ENCODE results near the gene GAS7. TPM values are rescaled to one million over a fixed set of nuclear protein-coding genes. Genes with fewer than 3 reads are reported as not detected.

The GAS7 gene
- total and polyA plus RNA-seq, 2 experiments from 2014 or later = 25.8 to 27.3 TPM

GRCh38 chr17:10147761-10148415, 50.5 kb downstream of the GAS7 start:
- H4K20me1 ChIP-seq (ENCODE audit: insufficient read depth, poor library complexity, severe bottlenecking) = no peaks in the 10 kb centered on the region
- no peak overlapping the region for H3K4me2 ChIP-seq
- peaks cover 15% of the 10 kb centered on the region for H3K4me1 ChIP-seq (ENCODE audit: insufficient read depth)
- H3K36me3 ChIP-seq (replicated peaks; ENCODE audit: insufficient read depth, low read depth) = no peaks in the 10 kb centered on the region
- H3K9me2 ChIP-seq (replicated peaks; ENCODE audit: insufficient read depth) = no peaks in the 10 kb centered on the region
- H3K9me3 ChIP-seq (ENCODE audit: low read depth) = no peaks in the 10 kb centered on the region
- H3K27me3 ChIP-seq = no peaks in the 10 kb centered on the region
- peaks cover 28% of the 10 kb centered on the region for H3K79me2 ChIP-seq
- no peak for DNase-seq (ENCODE audit: low spot score)
- H2AFZ ChIP-seq = no peak overlapping the region
- TF ChIP-seq CTCF (IDR thresholded peaks at IDR 0.05; ENCODE audit: poor library complexity) (no peak), EZH2 (IDR thresholded peaks at IDR 0.05; ENCODE audit: borderline replicate concordance) (no peak), EZH2phosphoT487 (IDR thresholded peaks at IDR 0.05; ENCODE audit: low read depth, severe bottlenecking, unreplicated experiment) (no peak)
- H3K27ac ChIP-seq = peak overlapping the region; percentile 49
- WGBS (ENCODE audit: low lambda C conversion rate, missing lambda C conversion rate) = 86% methylated on average over 8 of the region's 8 CpGs
- H3K4me3 ChIP-seq = no peak overlapping the region

GRCh38 chr17:10147040-10147439, 51.4 kb downstream of the GAS7 start:
- no peak overlapping the region for H2AFZ ChIP-seq
- no peaks in the 10 kb centered on the region for H3K9me3 ChIP-seq (ENCODE audit: low read depth)
- H3K4me1 ChIP-seq (ENCODE audit: insufficient read depth) = peaks cover 15% of the 10 kb centered on the region
- H3K9me2 ChIP-seq (replicated peaks; ENCODE audit: insufficient read depth) = no peaks in the 10 kb centered on the region
- H3K27me3 ChIP-seq = no peaks in the 10 kb centered on the region
- WGBS (ENCODE audit: low lambda C conversion rate, missing lambda C conversion rate) = 60% methylated on average over 4 of the region's 4 CpGs
- no peaks in the 10 kb centered on the region for H4K20me1 ChIP-seq (ENCODE audit: insufficient read depth, poor library complexity, severe bottlenecking)
- H3K4me3 ChIP-seq = no peak overlapping the region
- H3K36me3 ChIP-seq (replicated peaks; ENCODE audit: insufficient read depth, low read depth) = no peaks in the 10 kb centered on the region
- H3K79me2 ChIP-seq = peaks cover 28% of the 10 kb centered on the region
- TF ChIP-seq CTCF (IDR thresholded peaks at IDR 0.05; ENCODE audit: poor library complexity) = no peak
- TF ChIP-seq EZH2 (IDR thresholded peaks at IDR 0.05; ENCODE audit: borderline replicate concordance) = no peak
- TF ChIP-seq EZH2phosphoT487 (IDR thresholded peaks at IDR 0.05; ENCODE audit: low read depth, severe bottlenecking, unreplicated experiment) = no peak
- H3K4me2 ChIP-seq = peak overlapping the region; percentile 28
- DNase-seq (ENCODE audit: low spot score) = no peak
- H3K27ac ChIP-seq = peak overlapping the region; percentile 49

- TF ChIP-seq CTCF (IDR thresholded peaks at IDR 0.05; ENCODE audit: poor library complexity) = no peak
- no peak for TF ChIP-seq EZH2 (IDR thresholded peaks at IDR 0.05; ENCODE audit: borderline replicate concordance)
- no peak for TF ChIP-seq EZH2phosphoT487 (IDR thresholded peaks at IDR 0.05; ENCODE audit: low read depth, severe bottlenecking, unreplicated experiment)
- 54% methylated on average over 7 of the region's 7 CpGs for WGBS (ENCODE audit: low lambda C conversion rate, missing lambda C conversion rate)
- H3K9me3 ChIP-seq (ENCODE audit: low read depth) = no peaks in the 10 kb centered on the region
- H3K4me3 ChIP-seq = no peak overlapping the region
- DNase-seq (ENCODE audit: low spot score) = no peak
- H2AFZ ChIP-seq = no peak overlapping the region
- H3K4me1 ChIP-seq (ENCODE audit: insufficient read depth) = peaks cover 15% of the 10 kb centered on the region
- H3K79me2 ChIP-seq = peaks cover 29% of the 10 kb centered on the region
- H4K20me1 ChIP-seq (ENCODE audit: insufficient read depth, poor library complexity, severe bottlenecking) = no peaks in the 10 kb centered on the region
- no peaks in the 10 kb centered on the region for H3K36me3 ChIP-seq (replicated peaks; ENCODE audit: insufficient read depth, low read depth)
- H3K4me2 ChIP-seq = no peak overlapping the region
- H3K9me2 ChIP-seq (replicated peaks; ENCODE audit: insufficient read depth) = no peaks in the 10 kb centered on the region
- peak overlapping the region; percentile 7 for H3K27ac ChIP-seq
- H3K27me3 ChIP-seq = no peaks in the 10 kb centered on the region
Observed at GRCh38 chr17:10144982-10145381, 53.4 kb downstream of the GAS7 start.
